ENCODE data around the gene MGAT4C.

Gene MGAT4C

GRCh38 chr12:86042062-86042461 lies 214.1 kb downstream of the MGAT4C start:
- no peak overlapping the region for H3K27ac ChIP-seq
- no peak for TF ChIP-seq CTCF (conservative IDR thresholded peaks at IDR 0.05)

GRCh38 chr12:86018361-86018760 lies 237.8 kb downstream of the MGAT4C start:
- no peak for TF ChIP-seq CTCF (conservative IDR thresholded peaks at IDR 0.05)
- H3K27ac ChIP-seq = no peak overlapping the region

GRCh38 chr12:86015026-86015425 lies 241.2 kb downstream of the MGAT4C start:
- TF ChIP-seq CTCF (conservative IDR thresholded peaks at IDR 0.05) = no peak
- no peak overlapping the region for H3K27ac ChIP-seq

- H3K27ac ChIP-seq = no peak overlapping the region
- TF ChIP-seq CTCF (conservative IDR thresholded peaks at IDR 0.05) = no peak
Observed at GRCh38 chr12:86006727-86007126, 249.5 kb downstream of the MGAT4C start.

- TF ChIP-seq CTCF (conservative IDR thresholded peaks at IDR 0.05) = no peak
- H3K27ac ChIP-seq = no peak overlapping the region
Observed at GRCh38 chr12:85998074-85998473, 258.1 kb downstream of the MGAT4C start.

- no peak for TF ChIP-seq CTCF (conservative IDR thresholded peaks at IDR 0.05)
- no peak overlapping the region for H3K27ac ChIP-seq
Observed at GRCh38 chr12:85996280-85996679, 259.9 kb downstream of the MGAT4C start.

GRCh38 chr12:85993746-85994145 lies 262.4 kb downstream of the MGAT4C start:
- no peak for TF ChIP-seq CTCF (conservative IDR thresholded peaks at IDR 0.05)

GRCh38 chr12:85985996-85986395 lies 270.2 kb downstream of the MGAT4C start:
- no peak overlapping the region for H3K27ac ChIP-seq
- no peak for TF ChIP-seq CTCF (conservative IDR thresholded peaks at IDR 0.05)

More at GRCh38 chr12:85993746-85994145, 262.4 kb downstream of the MGAT4C start:
- H3K27ac ChIP-seq = no peak overlapping the region

All from VCaP (cell line).